Neural cell (in vitro differentiated cells): ENCODE results near the gene TAF11. TPM values are rescaled to one million over a fixed set of nuclear protein-coding genes. Genes with fewer than 3 reads are reported as not detected.

Experiments used
- H2AFZ ChIP-seq: fragments of 200-600, 300-800 bp; sonication (generic), shearing (Covaris generic); 2 replicates; pipeline ENCODE4 v1.6.0; 2014; ENCODE audit warnings: low read depth, mild to moderate bottlenecking, antibody characterized with exemption, low read length, moderate library complexity
- H3F3A ChIP-seq: fragments of 200-600 bp; shearing (Covaris generic); 2 replicates; pipeline ENCODE4 v1.6.1; 2016; ENCODE audit warnings: mild to moderate bottlenecking, moderate library complexity, mixed read lengths, antibody characterized with exemption, low read length; ENCODE audit not compliant: insufficient read depth, poor library complexity, severe bottlenecking
- H3K27ac ChIP-seq: fragments of 200-600, 300-800 bp; sonication (generic), shearing (Covaris generic); 2 replicates; pipeline ENCODE4 v1.5.1; 2014; ENCODE audit warnings: mild to moderate bottlenecking, low read length, moderate library complexity
- H3K27me3 ChIP-seq: fragments of 300-800, 200-600 bp; sonication (generic), shearing (Covaris generic); 2 replicates; pipeline ENCODE4 v1.6.0; 2014; ENCODE audit warnings: mild to moderate bottlenecking, low read depth, low read length, moderate library complexity; ENCODE audit not compliant: insufficient read depth
- H3K36me3 ChIP-seq: fragments of 300-800, 200-600 bp; sonication (generic), shearing (Covaris generic); 2 replicates; pipeline ENCODE4 v1.5.1; 2014; ENCODE audit warnings: mild to moderate bottlenecking, antibody characterized with exemption, low read length, moderate library complexity; ENCODE audit not compliant: insufficient read depth
- H3K4me2 ChIP-seq: fragments of 300-800, 200-600 bp; sonication (generic), shearing (Covaris generic); 2 replicates; pipeline ENCODE4 v1.6.0; 2014; ENCODE audit warnings: mild to moderate bottlenecking, low read length
- H3K4me3 ChIP-seq: fragments of 300-800, 200-600 bp; sonication (generic), shearing (Covaris generic); 2 replicates; pipeline ENCODE4 v1.5.1; 2014; ENCODE audit warnings: mild to moderate bottlenecking, low read length, moderate library complexity
- H3K79me2 ChIP-seq: fragments of 200-600 bp; shearing (Covaris generic); replicated peaks from 2 replicates; pipeline ENCODE4 v1.6.0; 2014; ENCODE audit warnings: mild to moderate bottlenecking, low read length, moderate library complexity; ENCODE audit not compliant: insufficient read depth
- H3K9ac ChIP-seq: fragments of 300-800, 200-600 bp; sonication (generic), shearing (Covaris generic); 2 replicates; pipeline ENCODE4 v1.6.1; 2016; ENCODE audit warnings: mild to moderate bottlenecking, low read length, mixed read lengths
- H3K9me2 ChIP-seq: fragments of 200-600 bp; shearing (Covaris generic); 2 replicates; pipeline ENCODE4 v1.6.1; 2016; ENCODE audit warnings: mild to moderate bottlenecking, low read length, mixed read lengths; ENCODE audit not compliant: insufficient read depth
- H3K9me3 ChIP-seq: fragments of 200-600, 300-800 bp; sonication (generic), shearing (Covaris generic); 2 replicates; pipeline ENCODE4 v1.6.1; 2016; ENCODE audit warnings: mild to moderate bottlenecking, mixed run types, low read length, moderate library complexity, mixed read lengths
- H4K20me1 ChIP-seq: fragments of 200-600 bp; shearing (Covaris generic); 2 replicates; pipeline ENCODE4 v1.6.1; 2016; ENCODE audit warnings: mild to moderate bottlenecking, mixed run types; ENCODE audit not compliant: insufficient read depth
- CTCF ChIP-seq: fragments of 450-650 bp; IDR thresholded peaks from 2 replicates; pipeline ENCODE4 v1.5.1; 2014; ENCODE audit warnings: antibody characterized with exemption, mild to moderate bottlenecking, moderate library complexity; ENCODE audit not compliant: poor library complexity, severe bottlenecking
- EP300 ChIP-seq: fragments of 450-650 bp; conservative IDR thresholded peaks from 2 replicates; pipeline ENCODE4 v1.6.1; 2014; ENCODE audit warnings: antibody characterized with exemption, mild to moderate bottlenecking, moderate library complexity; ENCODE audit not compliant: poor library complexity, severe bottlenecking
- EZH2 ChIP-seq: fragments of 200-600, 300-800 bp; shearing (Covaris generic), sonication (generic); IDR thresholded peaks from 2 replicates; pipeline ENCODE4 v1.6.1; 2014; ENCODE audit warnings: antibody characterized with exemption, low read length, borderline replicate concordance, mild to moderate bottlenecking; ENCODE audit not compliant: insufficient read depth, poor library complexity, severe bottlenecking
- MXI1 ChIP-seq: fragments of 450-650 bp; conservative IDR thresholded peaks from 2 replicates; pipeline ENCODE4 v1.6.1; 2014; ENCODE audit warnings: antibody characterized with exemption, mild to moderate bottlenecking; ENCODE audit not compliant: poor library complexity, severe bottlenecking
- POLR2AphosphoS5 ChIP-seq: IDR thresholded peaks from 2 replicates; pipeline ENCODE4 v1.6.1; 2012
- RAD21 ChIP-seq: fragments of 450-650 bp; conservative IDR thresholded peaks from 2 replicates; pipeline ENCODE4 v1.6.1; 2014; ENCODE audit warnings: antibody characterized with exemption, mild to moderate bottlenecking, moderate library complexity
- REST ChIP-seq: IDR thresholded peaks from 2 replicates; pipeline ENCODE4 v1.6.1; 2012; ENCODE audit warnings: borderline replicate concordance
- SMC3 ChIP-seq: fragments of 450-650 bp; conservative IDR thresholded peaks from 2 replicates; pipeline ENCODE4 v1.6.1; 2014; ENCODE audit warnings: antibody characterized with exemption, mild to moderate bottlenecking, moderate library complexity; ENCODE audit not compliant: poor library complexity
- TAF1 ChIP-seq: IDR thresholded peaks from 2 replicates; pipeline ENCODE4 v1.6.1; 2012; ENCODE audit warnings: low read depth
- polyA plus RNA-seq: library from polyadenylated mRNA; depleted of rRNA; stranded (reverse); fragments of >200 nt; gene quantifications from 2 replicates; pipeline ENCODE4 v1.2.3, GENCODE V29; 2014

Gene TAF11
- polyA plus RNA-seq, 1 donor from 2014 or later, result 115 TPM

- Histone ChIP-seq H3K4me3 (no peak overlapping the region), H3K27ac (no peak overlapping the region), H3K4me2 (no peak overlapping the region), H3K36me3 (no peaks in the 10 kb centered on the region), H3K27me3 (no peaks in the 10 kb centered on the region), H3K9me3 (no peaks in the 10 kb centered on the region), H3K9me2 (no peaks in the 10 kb centered on the region), H3F3A (no peaks in the 10 kb centered on the region), H2AFZ (no peak overlapping the region), H3K79me2 (no peaks in the 10 kb centered on the region), H4K20me1 (no peaks in the 10 kb centered on the region), H3K9ac (no peak overlapping the region)
- TF ChIP-seq RAD21, result no peak
- TF ChIP-seq EZH2, result no peak
- TF ChIP-seq EP300, result no peak
- no peak for TF ChIP-seq REST
- TF ChIP-seq POLR2AphosphoS5, result no peak
- no peak for TF ChIP-seq SMC3
- no peak for TF ChIP-seq TAF1
- no peak for TF ChIP-seq CTCF
- TF ChIP-seq MXI1, result no peak
Observed at GRCh38 chr6:34924831-34925625, 37.2 kb upstream of the TAF11 start.

- H3K79me2 ChIP-seq, result no peaks in the 10 kb centered on the region
- H3K9me3 ChIP-seq, result no peaks in the 10 kb centered on the region
- H4K20me1 ChIP-seq, result no peaks in the 10 kb centered on the region
- H3K9me2 ChIP-seq, result no peaks in the 10 kb centered on the region
- H3K9ac ChIP-seq, result no peak overlapping the region
- peaks cover 8% of the 10 kb centered on the region for H3K36me3 ChIP-seq
- TF ChIP-seq REST (no peak), TAF1 (no peak)
- H2AFZ ChIP-seq, result no peak overlapping the region
- no peaks in the 10 kb centered on the region for H3F3A ChIP-seq
- H3K4me2 ChIP-seq, result no peak overlapping the region
- no peak overlapping the region for H3K27ac ChIP-seq
- no peaks in the 10 kb centered on the region for H3K27me3 ChIP-seq
- H3K4me3 ChIP-seq, result no peak overlapping the region
Observed at GRCh38 chr6:34922177-34922663, 34.4 kb upstream of the TAF11 start.
